ENCODE results near the gene PAK1IP1.
"Not testable (repeated sequence)": the region's sequence is repeated elsewhere in the genome, so short reads cannot be mapped to it uniquely, and the experiment has no call there.

PAK1IP1 gene

DNA sequence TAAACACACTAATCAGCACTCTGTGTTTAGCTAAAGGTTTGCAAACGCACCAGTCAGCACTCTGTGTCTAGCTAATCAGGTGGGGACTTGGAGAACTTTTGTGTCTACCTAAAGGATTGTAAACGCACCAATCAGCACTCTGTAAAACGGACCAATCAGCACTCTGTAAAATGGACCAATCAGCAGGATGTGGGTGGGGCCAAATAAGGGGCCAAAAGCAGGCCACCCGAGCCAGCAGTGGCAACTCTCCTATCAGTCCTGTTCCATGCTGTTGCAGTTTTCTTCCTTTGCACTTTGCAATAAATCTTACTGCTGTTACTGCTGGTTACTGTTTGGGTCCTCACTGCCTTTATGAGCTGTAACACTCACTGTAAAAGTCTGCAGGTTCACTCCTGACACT, 46.9 kb downstream of the PAK1IP1 start:
- not testable (repeated sequence) for DNase-seq (ENCODE audit: low spot score); H3K27ac Mint-ChIP-seq; H3K4me3 Mint-ChIP-seq; H3K27me3 Mint-ChIP-seq (ENCODE audit: low read depth); H3K9me3 Mint-ChIP-seq; H3K36me3 Mint-ChIP-seq (ENCODE audit: low read depth)
- H3K4me1 Mint-ChIP-seq (ENCODE audit: low read depth), result peaks cover 18% of the 10 kb centered on the region

DNA sequence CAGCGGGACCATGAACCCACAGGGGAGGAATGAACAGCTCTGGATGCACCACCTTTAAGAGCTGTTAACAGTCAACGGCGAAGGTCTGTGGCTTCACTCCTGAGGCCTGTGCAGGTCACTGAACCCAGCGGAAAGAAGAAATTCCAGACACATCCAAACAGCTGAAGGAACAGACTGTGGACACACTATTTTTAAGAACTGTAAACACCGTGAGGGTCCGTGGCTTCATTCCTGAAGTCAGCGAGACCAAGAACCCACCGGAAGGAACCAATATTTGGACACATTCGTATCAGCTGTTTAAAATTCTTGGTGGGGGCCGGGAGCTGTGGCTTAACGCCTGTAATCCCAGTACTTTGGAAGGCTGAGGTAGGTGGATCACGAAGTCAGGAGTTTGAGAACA, 47.5 kb downstream of the PAK1IP1 start:
- Mint-ChIP-seq H3K4me3 (no peak overlapping the region), H3K9me3 (no peaks in the 10 kb centered on the region), H3K36me3 (ENCODE audit: low read depth) (peaks cover 2% of the 10 kb centered on the region), H3K4me1 (ENCODE audit: low read depth) (peaks cover 23% of the 10 kb centered on the region), H3K27ac (no peak overlapping the region), H3K27me3 (ENCODE audit: low read depth) (no peaks in the 10 kb centered on the region)
- no peak for DNase-seq (ENCODE audit: low spot score)

DNA sequence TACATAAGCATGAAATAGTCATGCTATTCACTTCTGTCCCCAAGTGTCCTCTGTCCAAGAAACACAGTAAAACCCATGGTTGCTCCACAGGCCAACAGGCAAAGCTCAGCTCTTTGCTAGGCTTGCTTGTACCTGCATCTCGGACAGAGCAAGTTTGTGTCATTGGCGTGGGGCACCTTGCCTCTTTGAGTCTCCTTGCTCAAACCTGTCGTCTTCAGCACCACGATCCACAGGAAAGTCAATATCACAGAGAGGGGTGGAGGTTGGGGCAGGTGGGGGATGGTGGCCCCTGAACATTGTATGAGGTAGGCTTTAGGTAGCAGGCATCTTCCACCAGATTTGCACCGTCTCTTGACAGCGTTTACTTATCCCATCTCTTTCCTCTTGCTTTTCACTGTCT, 48.7 kb downstream of the PAK1IP1 start:
- no peak overlapping the region for H3K27ac Mint-ChIP-seq
- H3K36me3 Mint-ChIP-seq (ENCODE audit: low read depth), result peaks cover 4% of the 10 kb centered on the region
- H3K9me3 Mint-ChIP-seq, result no peaks in the 10 kb centered on the region
- H3K27me3 Mint-ChIP-seq (ENCODE audit: low read depth), result no peaks in the 10 kb centered on the region
- peaks cover 25% of the 10 kb centered on the region for H3K4me1 Mint-ChIP-seq (ENCODE audit: low read depth)
- no peak for DNase-seq (ENCODE audit: low spot score)
- no peak overlapping the region for H3K4me3 Mint-ChIP-seq

DNA sequence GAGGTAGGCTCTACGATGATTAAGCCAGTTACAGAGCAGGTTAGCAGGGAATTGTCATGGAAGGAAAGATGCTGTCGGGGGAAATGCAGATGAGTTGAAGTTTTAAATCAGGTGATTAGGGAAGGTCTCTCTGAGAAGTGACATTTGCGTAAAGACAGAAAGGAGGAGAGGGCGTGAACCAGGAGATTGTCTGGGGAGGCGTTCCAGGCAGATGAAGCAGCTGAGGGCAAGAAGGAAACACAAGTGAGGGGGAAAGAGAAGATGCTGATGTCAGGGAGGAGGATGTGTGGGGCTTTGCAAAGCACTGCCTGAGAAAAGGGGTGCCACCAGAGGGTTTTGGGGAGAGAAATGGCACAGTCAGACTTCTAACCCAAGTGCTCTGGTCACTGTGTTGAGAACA, 50.3 kb downstream of the PAK1IP1 start:
- no peaks in the 10 kb centered on the region for H3K9me3 Mint-ChIP-seq

DNA sequence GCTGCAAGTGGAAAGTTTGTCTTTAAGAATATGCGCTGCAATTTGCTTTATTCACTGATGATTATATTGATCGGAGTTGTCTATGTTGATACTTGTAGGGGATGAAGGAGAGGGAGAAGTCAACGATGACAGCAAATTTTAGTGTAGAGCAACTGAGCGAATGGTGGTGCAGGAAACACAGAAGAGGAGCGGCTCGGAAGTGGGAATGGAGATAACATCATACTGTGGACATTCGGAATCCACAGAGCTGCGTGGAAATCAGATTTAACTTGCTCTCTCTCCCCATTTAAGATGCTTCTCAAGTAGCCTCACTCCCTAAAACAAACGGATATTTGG, 52.1 kb downstream of the PAK1IP1 start:
- no peak for DNase-seq (ENCODE audit: low spot score)
- Mint-ChIP-seq H3K4me3 (peak overlapping the region; percentile 87), H3K36me3 (ENCODE audit: low read depth) (peaks cover 13% of the 10 kb centered on the region), H3K9me3 (no peaks in the 10 kb centered on the region), H3K27me3 (ENCODE audit: low read depth) (no peaks in the 10 kb centered on the region), H3K27ac (peak overlapping the region; percentile 91), H3K4me1 (ENCODE audit: low read depth) (peaks cover 45% of the 10 kb centered on the region)

More for the DNA sequence above, 50.3 kb downstream of the PAK1IP1 start:
- H3K27me3 Mint-ChIP-seq (ENCODE audit: low read depth), result no peaks in the 10 kb centered on the region
- H3K36me3 Mint-ChIP-seq (ENCODE audit: low read depth), result peaks cover 5% of the 10 kb centered on the region
- H3K4me3 Mint-ChIP-seq, result peak overlapping the region; percentile 5
- no peak for DNase-seq (ENCODE audit: low spot score)
- no peak overlapping the region for H3K27ac Mint-ChIP-seq
- H3K4me1 Mint-ChIP-seq (ENCODE audit: low read depth), result peaks cover 41% of the 10 kb centered on the region

DNA sequence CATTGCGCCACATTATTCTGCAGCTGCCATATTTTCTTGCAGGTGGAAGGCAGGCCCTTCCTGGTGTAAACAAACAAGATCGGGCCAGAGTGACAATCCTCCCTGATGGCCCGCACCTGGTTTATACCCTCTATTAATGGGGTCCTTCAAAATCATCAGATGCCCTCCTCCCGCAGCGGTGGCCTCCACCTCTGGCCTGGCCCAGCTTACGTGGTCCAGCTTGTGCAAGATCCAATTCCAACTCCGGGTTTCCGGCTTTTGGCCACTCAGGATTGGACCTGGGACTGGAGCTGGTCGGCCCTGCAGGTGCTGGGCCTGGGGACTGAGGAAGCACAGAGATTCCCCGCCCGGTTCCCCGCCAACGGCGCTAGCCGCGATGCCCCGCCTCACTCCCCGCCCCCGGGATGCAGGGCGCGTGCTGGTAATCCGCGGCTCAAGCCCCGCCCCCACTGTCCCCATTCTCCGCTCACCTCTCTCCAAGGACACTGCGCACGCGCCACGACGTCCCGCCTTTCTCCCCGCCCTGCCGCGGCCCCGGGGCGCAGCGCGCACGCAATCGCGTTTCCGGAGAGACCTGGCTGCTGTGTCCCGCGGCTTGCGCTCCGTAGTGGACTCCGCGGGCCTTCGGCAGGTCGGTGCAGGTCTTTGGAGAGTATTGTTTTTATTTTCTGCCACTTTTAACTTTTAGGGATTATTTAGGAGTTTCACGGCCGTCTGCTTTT, 52.6 kb downstream of the PAK1IP1 start, which contains the start of gene TMEM14B:
TMEM14B (plus strand) TSS at position 555 of the 722 bp plus-strand sequence. CDS start 1,441 bp downstream, outside the sequence.
- no peaks in the 10 kb centered on the region for H3K27me3 Mint-ChIP-seq (ENCODE audit: low read depth)
- no peaks in the 10 kb centered on the region for H3K9me3 Mint-ChIP-seq
- peak within 1 kb of the TSS; percentile 91 for H3K27ac Mint-ChIP-seq
- peaks cover 13% of the 10 kb centered on the region for H3K36me3 Mint-ChIP-seq (ENCODE audit: low read depth)
- peaks cover 45% of the 10 kb centered on the region for H3K4me1 Mint-ChIP-seq (ENCODE audit: low read depth)
- DNase-seq (ENCODE audit: low spot score), result peak; percentile 100
- peak within 1 kb of the TSS; percentile 87 for H3K4me3 Mint-ChIP-seq

DNA sequence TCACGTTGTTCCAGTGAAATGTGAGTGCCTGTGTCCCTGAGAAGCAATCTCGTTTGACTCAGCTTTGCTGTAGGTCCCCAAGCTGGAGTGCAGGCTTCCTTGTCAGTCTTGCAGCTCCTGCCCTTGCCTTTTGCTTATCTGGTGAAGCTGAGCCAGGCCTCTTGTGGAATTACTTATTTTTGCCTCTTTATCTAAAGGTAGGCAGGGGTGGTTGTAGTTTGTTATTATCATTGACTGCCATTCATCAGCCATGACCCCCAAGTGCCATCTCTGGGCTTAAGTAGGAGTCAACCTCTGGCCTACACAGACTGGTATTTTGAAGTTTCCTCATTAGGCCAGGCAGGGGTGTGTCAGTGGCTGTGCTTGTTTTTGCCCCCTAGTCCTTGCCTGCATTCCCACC, 55.0 kb downstream of the PAK1IP1 start:
- Mint-ChIP-seq H3K4me1 (ENCODE audit: low read depth) (peaks cover 45% of the 10 kb centered on the region), H3K27me3 (ENCODE audit: low read depth) (no peaks in the 10 kb centered on the region)

DNA sequence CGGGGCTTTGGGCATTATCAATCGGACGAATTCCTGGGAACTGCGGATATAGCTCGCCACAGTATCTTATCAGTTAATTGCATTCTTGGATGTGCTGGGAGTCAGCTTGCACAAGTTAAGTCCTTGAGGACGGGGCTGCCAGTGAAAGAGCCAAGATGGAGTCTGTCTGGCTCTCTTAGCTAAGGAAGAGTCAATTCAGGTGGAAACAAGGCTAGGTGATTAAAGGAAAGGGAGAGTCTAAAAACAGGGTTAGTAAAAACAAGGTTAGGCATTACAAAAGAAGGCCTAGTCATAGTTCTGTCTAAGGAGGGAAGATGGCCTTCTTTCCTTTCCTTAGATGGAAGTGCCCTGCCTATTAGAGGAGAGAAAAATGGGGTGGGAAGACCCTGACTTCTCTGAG, 55.8 kb downstream of the PAK1IP1 start:
- not testable (repeated sequence) for H3K4me3 Mint-ChIP-seq; H3K9me3 Mint-ChIP-seq; H3K27me3 Mint-ChIP-seq (ENCODE audit: low read depth); DNase-seq (ENCODE audit: low spot score); H3K27ac Mint-ChIP-seq
- Mint-ChIP-seq H3K36me3 (ENCODE audit: low read depth) (peaks cover 35% of the 10 kb centered on the region), H3K4me1 (ENCODE audit: low read depth) (peaks cover 41% of the 10 kb centered on the region)

More for the DNA sequence above, 55.0 kb downstream of the PAK1IP1 start:
- H3K27ac Mint-ChIP-seq, result peak overlapping the region; percentile 23
- H3K4me3 Mint-ChIP-seq, result peak overlapping the region; percentile 87
- peaks cover 27% of the 10 kb centered on the region for H3K36me3 Mint-ChIP-seq (ENCODE audit: low read depth)
- no peaks in the 10 kb centered on the region for H3K9me3 Mint-ChIP-seq
- no peak for DNase-seq (ENCODE audit: low spot score)

DNA sequence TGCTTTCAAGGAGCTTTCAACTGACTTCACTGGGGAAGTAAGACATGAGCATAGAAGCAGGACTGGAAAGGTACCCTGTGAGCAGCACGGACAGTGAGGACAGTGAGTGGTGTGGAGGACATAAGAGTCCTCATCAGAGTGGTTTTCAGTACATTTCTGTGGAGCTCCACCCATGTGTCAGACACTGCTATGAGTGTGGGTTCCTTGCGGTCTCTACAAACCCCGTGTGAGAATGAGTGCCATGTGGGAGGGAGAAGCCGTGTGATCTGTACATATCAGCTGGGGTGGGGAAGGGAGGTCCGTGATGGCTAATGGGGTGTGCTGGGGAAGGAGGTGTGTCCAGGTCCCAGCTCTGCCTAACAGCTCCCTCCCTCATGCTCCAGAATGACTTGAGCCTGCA, 57.0 kb downstream of the PAK1IP1 start:
- DNase-seq (ENCODE audit: low spot score); H3K27me3 Mint-ChIP-seq (ENCODE audit: low read depth); H3K27ac Mint-ChIP-seq; H3K9me3 Mint-ChIP-seq; H3K4me3 Mint-ChIP-seq: not testable (repeated sequence)
- Mint-ChIP-seq H3K4me1 (ENCODE audit: low read depth) (peaks cover 33% of the 10 kb centered on the region), H3K36me3 (ENCODE audit: low read depth) (peaks cover 46% of the 10 kb centered on the region)

DNA sequence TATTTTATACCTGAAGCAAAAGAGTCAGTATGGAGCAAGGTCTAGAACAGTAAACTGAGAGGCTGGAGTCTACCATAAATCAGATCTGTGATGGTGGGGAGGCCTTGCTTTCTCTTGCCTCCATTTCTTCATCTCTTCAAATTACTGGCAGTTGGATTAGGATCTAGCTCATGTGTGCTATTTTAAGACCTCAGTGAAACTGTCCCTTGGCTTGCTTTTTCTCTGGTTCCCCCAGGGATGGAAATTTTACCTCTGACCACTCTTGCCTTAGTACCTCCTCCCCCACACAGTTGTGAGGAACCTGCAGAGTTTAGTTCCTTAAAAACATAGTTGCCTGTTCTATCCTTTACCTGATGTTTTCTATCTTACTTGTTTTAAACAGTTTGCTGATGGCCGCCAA, 61.3 kb downstream of the PAK1IP1 start:
- Mint-ChIP-seq H3K9me3 (no peaks in the 10 kb centered on the region), H3K4me1 (ENCODE audit: low read depth) (peaks cover 15% of the 10 kb centered on the region), H3K36me3 (ENCODE audit: low read depth) (peaks cover 58% of the 10 kb centered on the region), H3K27me3 (ENCODE audit: low read depth) (no peaks in the 10 kb centered on the region), H3K4me3 (no peak overlapping the region), H3K27ac (no peak overlapping the region)
- no peak for DNase-seq (ENCODE audit: low spot score)
